Hepatocyte (in vitro differentiated cells): ENCODE measurements around the gene AQR. TPM values are rescaled to one million over a fixed set of nuclear protein-coding genes. Genes with fewer than 3 reads are reported as not detected.
A peak's percentile ranks its signal among the peaks of the same experiment; 100 is the strongest.

Experiments
- DNase-seq: peaks from one replicate; pipeline ENCODE4 v3.0.0-alpha.2; 2016; ENCODE audit warnings: low spot score
- H2AFZ ChIP-seq: fragments of 200-600 bp; sonication (generic); 2 replicates; pipeline ENCODE4 v1.6.0; 2016; ENCODE audit warnings: antibody characterized with exemption, mild to moderate bottlenecking
- H3K27ac ChIP-seq: fragments of 200-600 bp; sonication (generic); 2 replicates; pipeline ENCODE4 v1.5.1; 2016; ENCODE audit warnings: mild to moderate bottlenecking
- H3K27me3 ChIP-seq: fragments of 200-600 bp; sonication (generic); 2 replicates; pipeline ENCODE4 v1.6.1; 2016
- H3K36me3 ChIP-seq: fragments of 200-600 bp; sonication (generic); replicated peaks from 2 replicates; pipeline ENCODE4 v1.5.1; 2016; ENCODE audit warnings: low read depth; ENCODE audit not compliant: insufficient read depth
- H3K4me1 ChIP-seq: fragments of 200-600 bp; sonication (generic); 2 replicates; pipeline ENCODE4 v1.5.1; 2016; ENCODE audit warnings: mild to moderate bottlenecking, moderate library complexity; ENCODE audit not compliant: insufficient read depth
- H3K4me2 ChIP-seq: fragments of 200-600 bp; sonication (generic); 2 replicates; pipeline ENCODE4 v1.6.0; 2016
- H3K4me3 ChIP-seq: fragments of 200-600 bp; sonication (generic); 2 replicates; pipeline ENCODE4 v1.5.1; 2016; ENCODE audit warnings: mild to moderate bottlenecking
- H3K79me2 ChIP-seq: fragments of 200-600 bp; sonication (generic); 2 replicates; pipeline ENCODE4 v1.6.0; 2017; ENCODE audit warnings: mild to moderate bottlenecking
- H3K9me2 ChIP-seq: fragments of 200-600 bp; sonication (generic); replicated peaks from 2 replicates; pipeline ENCODE4 v1.6.0; 2017; ENCODE audit warnings: mild to moderate bottlenecking; ENCODE audit not compliant: insufficient read depth
- H3K9me3 ChIP-seq: fragments of 200-600 bp; sonication (generic); 2 replicates; pipeline ENCODE4 v1.5.1; 2016; ENCODE audit warnings: low read depth, mild to moderate bottlenecking
- H4K20me1 ChIP-seq: fragments of 200-600 bp; sonication (generic); 2 replicates; pipeline ENCODE4 v1.6.0; 2016; ENCODE audit warnings: mild to moderate bottlenecking; ENCODE audit not compliant: insufficient read depth, poor library complexity, severe bottlenecking
- CTCF ChIP-seq: fragments of 200-600 bp; sonication (generic); IDR thresholded peaks from 2 replicates; pipeline ENCODE4 v1.5.1; 2016; ENCODE audit warnings: antibody characterized with exemption, mild to moderate bottlenecking; ENCODE audit not compliant: poor library complexity
- EZH2 ChIP-seq: fragments of 200-600 bp; sonication (generic); IDR thresholded peaks from 2 replicates; pipeline ENCODE4 v1.6.1; 2016; ENCODE audit warnings: antibody characterized with exemption, mild to moderate bottlenecking, borderline replicate concordance
- EZH2phosphoT487 ChIP-seq: fragments of 200-600 bp; sonication (generic); IDR thresholded peaks from one replicate; pipeline ENCODE4 v1.6.1; 2018; ENCODE audit warnings: antibody characterized with exemption, mild to moderate bottlenecking, low read depth, moderate library complexity; ENCODE audit not compliant: unreplicated experiment, severe bottlenecking
- WGBS: methylation state at CpG from one replicate; pipeline ENCODE4 v1.1.6; 2016; ENCODE audit warnings: low lambda C conversion rate; ENCODE audit errors: missing lambda C conversion rate; 5-methylcytosine and 5-hydroxymethylcytosine counted together
- polyA plus RNA-seq: library from polyadenylated mRNA; unstranded; fragments of >200 nt; fragmentation: Nextera tagmentation; extraction: Ambion mirVana; gene quantifications from 2 replicates; pipeline ENCODE4 v1.2.1, GENCODE V29; 2016
- total RNA-seq: library from RNA; depleted of rRNA; stranded (reverse); fragments of >200 nt; gene quantifications from 2 replicates; pipeline ENCODE4 v1.2.3, GENCODE V29; 2014

AQR gene
- total and polyA plus RNA-seq, 2 experiments from 2014 or later, result 15.3 to 39.8 TPM

GRCh38 chr15:34853001-34853758, 116.4 kb downstream of the AQR start:
- TF ChIP-seq EZH2, result no peak
- TF ChIP-seq EZH2phosphoT487, result no peak

GRCh38 chr15:34851751-34852150, 117.8 kb downstream of the AQR start:
- H3K9me2 ChIP-seq, result no peaks in the 10 kb centered on the region
- H3K9me3 ChIP-seq, result no peaks in the 10 kb centered on the region
- no peak overlapping the region for H3K4me3 ChIP-seq
- no peak overlapping the region for H3K27ac ChIP-seq
- no peak overlapping the region for H2AFZ ChIP-seq
- H3K4me1 ChIP-seq, result no peaks in the 10 kb centered on the region
- no peak for TF ChIP-seq CTCF
- no peaks in the 10 kb centered on the region for H4K20me1 ChIP-seq
- 94% methylated on average over 4 of the region's 4 CpGs for WGBS
- no peak for DNase-seq
- no peaks in the 10 kb centered on the region for H3K27me3 ChIP-seq
- no peak overlapping the region for H3K4me2 ChIP-seq
- no peaks in the 10 kb centered on the region for H3K36me3 ChIP-seq
- H3K79me2 ChIP-seq, result no peaks in the 10 kb centered on the region

More at GRCh38 chr15:34853001-34853758, 116.4 kb downstream of the AQR start:
- Histone ChIP-seq H2AFZ (no peak overlapping the region), H3K9me2 (no peaks in the 10 kb centered on the region), H3K79me2 (no peaks in the 10 kb centered on the region), H4K20me1 (no peaks in the 10 kb centered on the region), H3K9me3 (no peaks in the 10 kb centered on the region), H3K4me2 (no peak overlapping the region), H3K27ac (no peak overlapping the region), H3K4me1 (no peaks in the 10 kb centered on the region), H3K36me3 (no peaks in the 10 kb centered on the region), H3K4me3 (no peak overlapping the region), H3K27me3 (no peaks in the 10 kb centered on the region)
- no peak for DNase-seq
- WGBS, result 82% methylated on average over 2 of the region's 2 CpGs

GRCh38 chr15:34851007-34851406, 118.5 kb downstream of the AQR start:
- no peaks in the 10 kb centered on the region for H4K20me1 ChIP-seq
- H3K4me1 ChIP-seq, result no peaks in the 10 kb centered on the region
- TF ChIP-seq EZH2phosphoT487 (no peak), EZH2 (no peak), CTCF (no peak)
- H3K79me2 ChIP-seq, result no peaks in the 10 kb centered on the region
- no peak overlapping the region for H3K27ac ChIP-seq
- DNase-seq, result no peak
- no peaks in the 10 kb centered on the region for H3K9me2 ChIP-seq
- WGBS, result 96% methylated on average over 3 of the region's 3 CpGs
- H3K9me3 ChIP-seq, result no peaks in the 10 kb centered on the region
- no peak overlapping the region for H2AFZ ChIP-seq
- no peak overlapping the region for H3K4me2 ChIP-seq
- H3K4me3 ChIP-seq, result no peak overlapping the region
- no peaks in the 10 kb centered on the region for H3K36me3 ChIP-seq
- no peaks in the 10 kb centered on the region for H3K27me3 ChIP-seq

GRCh38 chr15:34850121-34850520, 119.4 kb downstream of the AQR start:
- Histone ChIP-seq H3K4me3 (no peak overlapping the region), H3K79me2 (no peaks in the 10 kb centered on the region), H3K9me3 (no peaks in the 10 kb centered on the region), H3K36me3 (no peaks in the 10 kb centered on the region), H3K4me2 (no peak overlapping the region), H3K9me2 (no peaks in the 10 kb centered on the region), H2AFZ (no peak overlapping the region), H3K27ac (no peak overlapping the region), H4K20me1 (no peaks in the 10 kb centered on the region), H3K4me1 (no peaks in the 10 kb centered on the region), H3K27me3 (no peaks in the 10 kb centered on the region)
- peak; percentile 6 for DNase-seq
- 93% methylated on average over 10 of the region's 10 CpGs for WGBS
- TF ChIP-seq CTCF (no peak), EZH2 (no peak), EZH2phosphoT487 (no peak)
